HEK293 (cell line): ENCODE results near the gene SMARCD2.

Experiments used
- ATF2 ChIP-seq: fragments of 450-650 bp; formaldehyde crosslinking; IDR thresholded peaks from 2 replicates; pipeline ENCODE4 v1.5.1; 2016; ENCODE audit warnings: missing biosample characterization, missing genetic modification characterization, low read depth
- CTCF ChIP-seq: fragments of 450-650 bp; formaldehyde crosslinking; IDR thresholded peaks from 2 replicates; pipeline ENCODE4 v1.5.1; 2016; ENCODE audit warnings: missing biosample characterization, missing genetic modification characterization
- KLF8 ChIP-seq: fragments of 450-650 bp; formaldehyde crosslinking; IDR thresholded peaks from 2 replicates; pipeline ENCODE4 v1.5.1; 2016; ENCODE audit warnings: missing biosample characterization, missing genetic modification characterization
- REST ChIP-seq: fragments of 450-650 bp; formaldehyde crosslinking; IDR thresholded peaks from 2 replicates; pipeline ENCODE4 v1.5.1; 2016; ENCODE audit warnings: missing biosample characterization, missing genetic modification characterization
- SP2 ChIP-seq: fragments of 450-650 bp; formaldehyde crosslinking; IDR thresholded peaks from 2 replicates; pipeline ENCODE4 v1.5.1; 2016; ENCODE audit warnings: missing biosample characterization, missing genetic modification characterization
- YY1 ChIP-seq: fragments of 450-650 bp; formaldehyde crosslinking; IDR thresholded peaks from 2 replicates; pipeline ENCODE4 v1.5.1; 2018; ENCODE audit warnings: missing biosample characterization, missing genetic modification characterization
- ZBTB21 ChIP-seq: fragments of 450-650 bp; formaldehyde crosslinking; IDR thresholded peaks from 2 replicates; pipeline ENCODE4 v1.5.1; 2017; ENCODE audit warnings: missing biosample characterization, missing genetic modification characterization
- ZNF132 ChIP-seq: fragments of 450-650 bp; formaldehyde crosslinking; IDR thresholded peaks from 2 replicates; pipeline ENCODE4 v1.5.1; 2017; ENCODE audit warnings: missing biosample characterization, missing genetic modification characterization, borderline replicate concordance
- ZNF202 ChIP-seq: fragments of 450-650 bp; formaldehyde crosslinking; IDR thresholded peaks from 2 replicates; pipeline ENCODE4 v1.5.1; 2016; ENCODE audit warnings: missing biosample characterization, missing genetic modification characterization, borderline replicate concordance
- ZNF596 ChIP-seq: fragments of 450-650 bp; IDR thresholded peaks from 2 replicates; pipeline ENCODE4 v1.5.0; 2018; ENCODE audit warnings: missing biosample characterization, mild to moderate bottlenecking, missing genetic modification characterization, moderate library complexity
- ZNF704 ChIP-seq: fragments of 450-650 bp; formaldehyde crosslinking; IDR thresholded peaks from 2 replicates; pipeline ENCODE4 v1.5.1; 2016; ENCODE audit warnings: missing biosample characterization, missing genetic modification characterization

GRCh38 chr17:63833026-63833740 is 9.3 kb downstream of the SMARCD2 start:
- no peak for TF ChIP-seq CTCF (tag by site-specific recombination)
- no peak for TF ChIP-seq KLF8 (tag by site-specific recombination)
- TF ChIP-seq ZNF202 = no peak
- no peak for TF ChIP-seq ATF2 (tag by site-specific recombination)
- TF ChIP-seq REST (tag by site-specific recombination) = peak; percentile 86
- no peak for TF ChIP-seq ZNF596 (tag by site-specific recombination)
- no peak for TF ChIP-seq YY1 (tag by site-specific recombination)
- no peak for TF ChIP-seq ZNF132 (tag by site-specific recombination)
- no peak for TF ChIP-seq SP2 (tag by site-specific recombination)
- TF ChIP-seq ZBTB21 (tag by site-specific recombination) = no peak
- no peak for TF ChIP-seq ZNF704
